ENCODE results near the gene GPRC5B.

GPRC5B gene

DNA sequence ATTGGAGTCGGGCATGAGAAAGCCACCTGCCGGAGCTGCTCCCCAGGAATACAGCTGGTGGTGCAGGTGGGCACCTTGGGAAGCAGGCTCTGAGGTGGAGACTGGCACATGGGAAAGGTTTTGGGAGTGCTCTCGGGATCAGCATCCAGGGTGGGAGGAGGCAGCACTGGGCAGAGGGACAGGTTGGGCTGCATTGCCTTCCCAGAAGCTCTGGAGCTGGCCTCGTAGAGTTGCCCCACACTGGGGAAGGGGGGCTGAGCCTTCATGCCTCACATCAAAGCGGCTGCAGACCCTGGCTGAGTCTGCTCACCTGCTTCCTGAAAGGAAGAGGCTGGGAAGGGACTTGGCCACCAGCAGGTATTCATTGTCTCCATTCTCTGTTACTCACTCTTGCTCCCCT lies 13.5 kb upstream of the GPRC5B start:
- Histone ChIP-seq H3K9me3 (ENCODE audit: control insufficient read depth, insufficient read depth, low read length) (no peaks in the 10 kb centered on the region), H3K4me3 (ENCODE audit: low read length) (no peak overlapping the region), H3K27ac (ENCODE audit: low read length) (no peak overlapping the region), H3K27me3 (ENCODE audit: control insufficient read depth, insufficient read depth, low read length) (no peaks in the 10 kb centered on the region), H3K4me1 (ENCODE audit: control insufficient read depth, insufficient read depth, low read length) (0 out of 2 replicates have a peak, but pooled peaks cover 3% of the 10 kb centered on the region), H3K36me3 (ENCODE audit: control insufficient read depth, insufficient read depth, low read length) (no peaks in the 10 kb centered on the region)
- no CpG with 5 or more reads among the region's 5 CpGs for WGBS (ENCODE audit: insufficient coverage, insufficient read length)
- no peak for DNase-seq (ENCODE audit: low read depth, low spot score)

DNA sequence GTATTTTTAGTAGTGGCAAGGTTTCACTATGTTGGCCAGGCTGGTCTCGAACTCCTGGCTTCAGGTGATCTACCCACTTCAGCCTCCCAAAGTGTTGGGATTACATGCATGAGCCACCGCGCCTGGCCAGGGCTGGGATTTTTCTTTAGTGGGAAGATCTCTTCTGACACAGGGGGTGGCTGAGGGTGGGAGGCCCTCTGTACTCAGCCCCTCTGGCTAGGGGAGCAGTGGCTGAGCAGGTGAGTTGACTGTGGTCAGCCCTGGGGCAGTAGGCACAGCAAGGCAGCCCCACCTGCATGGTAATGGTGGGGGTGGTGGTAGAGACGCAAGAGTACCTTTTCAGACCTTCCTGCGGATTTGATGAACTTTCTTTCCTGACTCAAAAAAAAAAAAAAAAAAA lies 12.3 kb upstream of the GPRC5B start:
- WGBS (ENCODE audit: insufficient coverage, insufficient read length) = no CpG with 5 or more reads among the region's 5 CpGs
- DNase-seq (ENCODE audit: low read depth, low spot score) = no peak
- no peaks in the 10 kb centered on the region for H3K36me3 ChIP-seq (ENCODE audit: control insufficient read depth, insufficient read depth, low read length)

DNA sequence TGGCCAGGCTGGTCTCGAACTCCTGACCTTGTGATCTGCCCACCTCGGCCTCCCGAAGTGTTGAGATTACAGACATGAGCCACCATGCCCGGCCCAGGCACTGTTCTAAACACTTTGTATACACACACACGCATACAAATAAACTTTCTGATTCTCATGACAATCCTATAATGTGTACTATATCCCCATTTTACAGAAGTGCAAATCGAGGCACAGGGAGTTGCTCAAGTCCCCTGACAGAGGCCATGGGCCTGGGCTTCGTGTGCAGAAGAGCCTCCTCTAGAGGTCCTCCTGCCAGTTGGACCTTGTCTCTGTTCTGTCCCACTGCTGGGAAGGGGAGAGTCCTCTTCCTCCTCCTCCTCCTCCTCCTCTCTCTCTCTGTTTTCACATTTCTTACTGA lies 9.9 kb upstream of the GPRC5B start:
- Histone ChIP-seq H3K27me3 (ENCODE audit: control insufficient read depth, insufficient read depth, low read length) (no peaks in the 10 kb centered on the region; the same call in 1 of the 2 replicates), H3K4me3 (ENCODE audit: low read length) (no peak overlapping the region), H3K9me3 (ENCODE audit: control insufficient read depth, insufficient read depth, low read length) (no peaks in the 10 kb centered on the region), H3K27ac (ENCODE audit: low read length) (no peak overlapping the region), H3K4me1 (ENCODE audit: control insufficient read depth, insufficient read depth, low read length) (0 out of 2 replicates have a peak, but pooled peaks cover 3% of the 10 kb centered on the region), H3K36me3 (ENCODE audit: control insufficient read depth, insufficient read depth, low read length) (no peaks in the 10 kb centered on the region)
- no CpG with 5 or more reads among the region's 7 CpGs for WGBS (ENCODE audit: insufficient coverage, insufficient read length)
- DNase-seq (ENCODE audit: low read depth, low spot score) = no peak

More for the DNA sequence above, 12.3 kb upstream of the GPRC5B start:
- H3K9me3 ChIP-seq (ENCODE audit: control insufficient read depth, insufficient read depth, low read length) = no peaks in the 10 kb centered on the region
- H3K27ac ChIP-seq (ENCODE audit: low read length) = no peak overlapping the region
- H3K27me3 ChIP-seq (ENCODE audit: control insufficient read depth, insufficient read depth, low read length) = no peaks in the 10 kb centered on the region
- H3K4me1 ChIP-seq (ENCODE audit: control insufficient read depth, insufficient read depth, low read length) = 0 out of 2 replicates have a peak, but pooled peaks cover 3% of the 10 kb centered on the region
- H3K4me3 ChIP-seq (ENCODE audit: low read length) = no peak overlapping the region

DNA sequence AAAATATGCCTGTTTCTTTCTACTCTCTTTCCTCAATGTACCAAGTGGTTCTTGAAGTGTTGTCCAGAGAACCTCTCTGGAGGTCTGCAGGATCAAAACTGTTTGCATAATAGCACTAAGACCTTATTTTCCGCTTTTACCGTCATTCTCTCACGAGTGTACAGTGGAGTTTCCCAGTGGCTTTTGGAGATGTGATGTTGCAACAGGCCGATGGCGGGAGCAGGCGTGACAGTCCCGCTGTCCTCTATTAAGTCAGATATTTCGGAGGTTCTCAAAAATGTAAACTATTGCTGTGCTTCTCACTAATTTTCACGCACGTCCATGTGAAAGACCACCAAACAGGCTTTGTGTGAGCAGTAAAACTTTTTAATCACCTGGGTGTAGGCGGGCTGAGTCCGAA lies 8.3 kb upstream of the GPRC5B start:
- H3K36me3 ChIP-seq (ENCODE audit: control insufficient read depth, insufficient read depth, low read length) = no peaks in the 10 kb centered on the region
- no peak overlapping the region for H3K4me3 ChIP-seq (ENCODE audit: low read length)
- H3K4me1 ChIP-seq (ENCODE audit: control insufficient read depth, insufficient read depth, low read length) = no peaks in the 10 kb centered on the region
- no peaks in the 10 kb centered on the region; the same call in 1 of the 2 replicates for H3K27me3 ChIP-seq (ENCODE audit: control insufficient read depth, insufficient read depth, low read length)
- no CpG with 5 or more reads among the region's 12 CpGs for WGBS (ENCODE audit: insufficient coverage, insufficient read length)
- H3K9me3 ChIP-seq (ENCODE audit: control insufficient read depth, insufficient read depth, low read length) = no peaks in the 10 kb centered on the region
- H3K27ac ChIP-seq (ENCODE audit: low read length) = no peak overlapping the region
- no peak for DNase-seq (ENCODE audit: low read depth, low spot score)

DNA sequence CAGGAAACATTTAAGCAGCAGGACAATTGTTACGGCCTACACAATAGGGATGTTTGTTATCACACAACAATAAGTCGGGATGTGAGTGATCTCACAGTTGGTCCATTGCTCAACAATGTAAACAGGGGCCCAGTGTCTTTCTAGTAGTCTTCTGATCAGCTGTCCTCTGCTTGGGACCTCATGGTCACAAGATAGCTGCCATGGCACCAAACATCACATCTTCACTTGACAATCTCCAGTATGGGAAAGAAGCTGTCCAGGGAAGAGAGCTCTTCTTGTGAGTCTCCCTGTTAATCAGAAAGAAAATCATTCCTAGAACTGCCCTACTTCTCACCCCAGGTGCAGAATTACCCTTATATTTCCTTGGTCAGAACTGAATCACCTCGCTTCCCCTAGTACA lies 6.3 kb upstream of the GPRC5B start:
- no peaks in the 10 kb centered on the region for H3K36me3 ChIP-seq (ENCODE audit: control insufficient read depth, insufficient read depth, low read length)
- no CpG with 5 or more reads among the region's 3 CpGs for WGBS (ENCODE audit: insufficient coverage, insufficient read length)
- no peaks in the 10 kb centered on the region; the same call in 1 of the 2 replicates for H3K27me3 ChIP-seq (ENCODE audit: control insufficient read depth, insufficient read depth, low read length)
- H3K9me3 ChIP-seq (ENCODE audit: control insufficient read depth, insufficient read depth, low read length) = no peaks in the 10 kb centered on the region
- no peak overlapping the region for H3K4me3 ChIP-seq (ENCODE audit: low read length)
- no peaks in the 10 kb centered on the region for H3K4me1 ChIP-seq (ENCODE audit: control insufficient read depth, insufficient read depth, low read length)
- no peak for DNase-seq (ENCODE audit: low read depth, low spot score)
- H3K27ac ChIP-seq (ENCODE audit: low read length) = no peak overlapping the region

DNA sequence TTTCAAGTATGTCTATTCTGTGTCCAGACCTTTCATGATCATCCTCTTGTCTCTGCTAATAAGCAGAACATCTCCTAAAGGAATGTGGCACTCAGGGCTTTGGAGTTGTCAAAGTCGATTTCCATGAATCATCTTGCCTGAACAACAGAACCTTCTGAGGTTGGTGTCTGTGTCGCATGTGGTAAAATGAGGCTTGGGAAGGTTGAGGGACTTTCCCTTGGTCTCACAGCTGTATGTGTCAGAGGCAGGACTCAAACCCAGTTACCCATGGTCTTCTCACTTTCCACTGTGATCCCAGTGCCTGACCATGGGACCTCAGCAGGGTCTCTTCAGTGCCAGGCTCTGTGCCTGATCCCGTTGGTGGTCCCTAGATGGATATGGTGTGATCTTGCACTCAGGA lies 4.2 kb upstream of the GPRC5B start:
- no CpG with 5 or more reads among the region's 3 CpGs for WGBS (ENCODE audit: insufficient coverage, insufficient read length)
- H3K4me3 ChIP-seq (ENCODE audit: low read length) = no peak overlapping the region
- no peaks in the 10 kb centered on the region for H3K9me3 ChIP-seq (ENCODE audit: control insufficient read depth, insufficient read depth, low read length)
- H3K27ac ChIP-seq (ENCODE audit: low read length) = no peak overlapping the region
- DNase-seq (ENCODE audit: low read depth, low spot score) = no peak
- peaks cover 2% of the 10 kb centered on the region; the same call in 1 of the 2 replicates for H3K4me1 ChIP-seq (ENCODE audit: control insufficient read depth, insufficient read depth, low read length)
- H3K27me3 ChIP-seq (ENCODE audit: control insufficient read depth, insufficient read depth, low read length) = no peaks in the 10 kb centered on the region; the same call in 1 of the 2 replicates
- no peaks in the 10 kb centered on the region for H3K36me3 ChIP-seq (ENCODE audit: control insufficient read depth, insufficient read depth, low read length)

DNA sequence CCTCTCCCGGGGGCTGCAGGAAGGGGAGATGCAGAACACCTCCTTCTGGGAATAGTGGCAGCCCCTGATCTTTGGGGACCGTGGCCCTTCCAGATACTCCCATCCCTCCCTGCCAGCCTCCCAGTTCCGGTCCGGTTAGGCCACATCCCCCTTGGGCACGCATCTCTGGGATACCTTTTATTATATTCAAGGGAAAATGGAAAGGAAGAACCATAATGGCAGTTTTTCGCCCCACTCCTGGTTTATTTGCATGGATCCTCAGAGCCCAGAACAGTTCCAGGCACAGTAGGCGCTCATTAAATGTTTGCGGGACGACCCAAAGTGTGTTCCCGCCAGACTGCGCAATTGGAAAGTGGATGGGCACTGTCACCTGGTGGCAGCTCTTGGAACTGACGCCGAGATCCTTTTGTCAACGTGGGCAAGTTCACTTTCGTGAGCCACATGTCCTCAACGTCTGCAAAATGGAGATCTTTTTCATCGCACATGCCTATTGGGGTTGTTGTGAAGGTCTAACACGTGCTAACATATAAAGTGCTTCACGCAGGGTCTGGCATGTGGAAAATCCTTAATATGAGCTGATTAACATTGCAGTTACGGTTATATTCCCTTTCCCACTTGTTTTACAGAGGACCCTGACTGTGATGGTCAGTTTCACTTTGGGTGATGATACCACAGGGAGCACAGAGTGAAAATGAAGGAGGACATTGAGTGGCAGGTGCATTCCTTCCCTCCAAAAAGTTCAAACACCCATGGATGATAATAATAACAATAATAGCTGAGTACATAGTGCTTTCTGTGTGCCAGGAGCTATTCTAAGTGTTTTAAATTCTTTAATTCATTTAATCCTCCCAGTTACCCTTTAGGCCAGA lies 1.7 kb upstream of the GPRC5B start:
- H3K4me1 ChIP-seq (ENCODE audit: control insufficient read depth, insufficient read depth, low read length) = peaks cover 4% of the 10 kb centered on the region; the same call in 1 of the 2 replicates
- no peak overlapping the region for H3K27ac ChIP-seq (ENCODE audit: low read length)
- H3K36me3 ChIP-seq (ENCODE audit: control insufficient read depth, insufficient read depth, low read length) = no peaks in the 10 kb centered on the region
- no peak overlapping the region for H3K4me3 ChIP-seq (ENCODE audit: low read length)
- DNase-seq (ENCODE audit: low read depth, low spot score) = peak; percentile 84
- WGBS (ENCODE audit: insufficient coverage, insufficient read length) = no CpG with 5 or more reads among the region's 20 CpGs
- H3K9me3 ChIP-seq (ENCODE audit: control insufficient read depth, insufficient read depth, low read length) = no peaks in the 10 kb centered on the region
- H3K27me3 ChIP-seq (ENCODE audit: control insufficient read depth, insufficient read depth, low read length) = no peaks in the 10 kb centered on the region; the same call in 1 of the 2 replicates

DNA sequence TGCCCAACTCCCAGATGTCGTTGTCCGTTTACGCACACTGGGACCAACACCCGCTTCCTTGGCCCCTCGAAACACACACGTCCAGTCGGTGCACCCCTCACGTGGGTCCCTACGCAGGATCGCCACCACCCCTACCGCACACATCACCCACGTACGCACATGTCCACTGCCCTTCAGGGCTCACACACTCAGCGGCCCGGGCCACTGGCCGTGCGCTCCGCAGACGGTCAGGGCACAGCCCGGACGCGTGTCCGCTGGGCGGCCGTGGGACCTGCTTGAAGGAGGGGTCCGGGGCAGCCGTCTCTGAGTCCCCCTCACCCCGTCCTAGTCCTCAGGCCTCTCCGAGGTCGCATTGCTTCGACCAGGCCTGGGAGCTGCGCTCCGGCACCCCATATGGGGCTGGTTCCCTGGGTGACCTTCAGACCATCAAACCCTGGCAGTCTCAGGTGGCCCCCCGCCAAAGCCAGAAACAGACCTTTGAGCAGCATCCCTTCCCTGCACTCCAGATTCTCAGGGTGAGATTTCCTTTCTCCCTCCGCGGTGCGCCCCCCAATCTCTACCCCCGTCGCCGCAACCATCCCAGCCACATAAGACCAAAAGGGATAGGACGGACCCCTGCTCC lies 914 bp upstream of the GPRC5B start:
- no peaks in the 10 kb centered on the region for H3K36me3 ChIP-seq (ENCODE audit: control insufficient read depth, insufficient read depth, low read length)
- DNase-seq (ENCODE audit: low read depth, low spot score) = no peak
- H3K4me3 ChIP-seq (ENCODE audit: low read length) = no peak overlapping the region
- peaks cover 7% of the 10 kb centered on the region; the same call in 1 of the 2 replicates for H3K4me1 ChIP-seq (ENCODE audit: control insufficient read depth, insufficient read depth, low read length)
- no peaks in the 10 kb centered on the region for H3K27me3 ChIP-seq (ENCODE audit: control insufficient read depth, insufficient read depth, low read length)
- H3K27ac ChIP-seq (ENCODE audit: low read length) = no peak overlapping the region
- WGBS (ENCODE audit: insufficient coverage, insufficient read length) = no CpG with 5 or more reads among the region's 41 CpGs
- H3K9me3 ChIP-seq (ENCODE audit: control insufficient read depth, insufficient read depth, low read length) = no peaks in the 10 kb centered on the region

DNA sequence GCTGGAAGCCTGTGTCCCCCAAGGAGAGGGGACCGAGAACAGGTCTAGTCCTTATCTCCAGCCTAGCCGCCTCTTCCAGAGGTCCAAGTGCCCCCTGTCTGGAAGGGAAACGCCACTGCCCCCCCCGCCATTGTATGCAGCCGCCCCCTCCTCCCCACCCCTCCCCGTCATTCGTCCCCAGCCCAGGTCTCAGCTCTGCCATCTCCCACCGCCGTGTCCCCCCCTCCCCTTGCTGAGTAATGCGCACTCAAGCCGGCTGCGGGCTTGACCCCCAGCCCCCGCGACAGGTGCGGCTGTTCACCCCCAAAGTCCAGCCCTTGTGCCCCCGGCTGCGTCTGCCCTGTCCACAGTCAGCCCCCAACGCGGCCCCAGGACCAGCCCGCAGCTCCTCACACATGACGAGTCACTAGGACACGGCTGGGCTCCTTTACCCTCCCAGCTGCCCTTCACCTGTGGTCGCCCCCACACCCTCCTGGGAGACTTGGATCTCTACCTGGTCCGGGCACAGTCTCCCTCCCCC lies 622 bp downstream of the GPRC5B start:
- WGBS (ENCODE audit: insufficient coverage, insufficient read length) = no CpG with 5 or more reads among the region's 24 CpGs
- no peaks in the 10 kb centered on the region for H3K36me3 ChIP-seq (ENCODE audit: control insufficient read depth, insufficient read depth, low read length)
- H3K4me3 ChIP-seq (ENCODE audit: low read length) = peak overlapping the region; percentile 94
- H3K4me1 ChIP-seq (ENCODE audit: control insufficient read depth, insufficient read depth, low read length) = peaks cover 11% of the 10 kb centered on the region; the same call in 1 of the 2 replicates
- H3K27ac ChIP-seq (ENCODE audit: low read length) = no peak overlapping the region
- no peak for DNase-seq (ENCODE audit: low read depth, low spot score)
- no peaks in the 10 kb centered on the region for H3K27me3 ChIP-seq (ENCODE audit: control insufficient read depth, insufficient read depth, low read length)
- H3K9me3 ChIP-seq (ENCODE audit: control insufficient read depth, insufficient read depth, low read length) = no peaks in the 10 kb centered on the region

DNA sequence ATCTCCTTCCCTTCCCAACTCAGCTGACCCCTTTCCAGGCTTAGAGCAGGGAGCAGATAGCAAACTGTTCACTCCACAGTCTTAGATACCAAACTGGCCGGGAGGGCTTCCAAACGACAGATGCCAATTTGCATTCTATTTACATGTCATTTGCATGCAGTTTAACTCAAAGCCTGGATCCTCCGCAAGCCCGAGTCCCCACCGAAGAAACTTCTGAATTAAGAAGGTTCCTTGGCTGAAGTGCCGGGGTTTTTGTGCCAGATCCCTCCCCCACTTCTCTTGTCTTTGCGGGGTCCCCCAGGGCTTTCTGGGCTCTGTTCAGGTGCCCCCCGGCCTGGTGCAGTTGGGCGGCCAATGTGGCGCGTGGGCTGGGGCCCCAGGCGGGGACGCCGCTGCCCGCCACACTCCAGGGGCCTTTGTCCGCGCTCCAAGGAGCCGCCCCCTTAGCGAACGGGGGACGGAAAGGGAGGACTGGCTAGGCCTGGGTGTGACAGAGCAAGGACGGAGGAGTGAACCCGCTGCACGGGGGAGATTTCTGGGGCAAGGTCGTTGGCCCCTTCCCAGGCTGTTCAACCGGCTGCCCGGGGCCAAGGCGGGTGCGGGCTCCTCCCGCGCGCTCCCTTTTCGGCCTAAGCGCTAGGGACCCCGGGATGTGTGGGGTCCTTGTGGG lies 1.2 kb downstream of the GPRC5B start:
- H3K4me3 ChIP-seq (ENCODE audit: low read length) = peak overlapping the region; percentile 94
- H3K4me1 ChIP-seq (ENCODE audit: control insufficient read depth, insufficient read depth, low read length) = peaks cover 14% of the 10 kb centered on the region; the same call in 1 of the 2 replicates
- no CpG with 5 or more reads among the region's 35 CpGs for WGBS (ENCODE audit: insufficient coverage, insufficient read length)
- H3K27ac ChIP-seq (ENCODE audit: low read length) = no peak overlapping the region
- H3K36me3 ChIP-seq (ENCODE audit: control insufficient read depth, insufficient read depth, low read length) = 0 out of 2 replicates have a peak, but pooled peaks cover 5% of the 10 kb centered on the region
- H3K27me3 ChIP-seq (ENCODE audit: control insufficient read depth, insufficient read depth, low read length) = no peaks in the 10 kb centered on the region
- no peak for DNase-seq (ENCODE audit: low read depth, low spot score)
- no peaks in the 10 kb centered on the region for H3K9me3 ChIP-seq (ENCODE audit: control insufficient read depth, insufficient read depth, low read length)
